GM12878 (cell line): ENCODE results near the gene ZNF280A. TPM values are rescaled to one million over a fixed set of nuclear protein-coding genes. Genes with fewer than 3 reads are reported as not detected.

Experiments used
- ATAC-seq: fragments of 200-7000 bp; cut with Tn5 transposase; 3 replicates; pipeline ENCODE4 v1.9.1; 2020; ENCODE audit warnings: mild to moderate bottlenecking, moderate library complexity
- BruUV-seq: library from RNA; stranded (reverse); fragments of 400-500 nt; replicated peaks from 2 replicates; lab custom pipeline; 2021; lab: Mats Ljungman, UMichigan
- CTCF ChIA-PET: fragments of 300-600 bp; sonication (Branson Sonifier 250); formaldehyde crosslinking; extraction: SDS; loops from one replicate; lab custom pipeline; 2021; ENCODE audit warnings: inconsistent platforms; lab: Yijun Ruan, JAX
- POLR2A ChIA-PET: fragments of 350-600 bp; formaldehyde crosslinking; extraction: SDS; loops from one replicate; lab custom pipeline; 2021; ENCODE audit warnings: inconsistent platforms; lab: Charles Lee
- RAD21 ChIA-PET: fragments of 300-600 bp; sonication (Branson Sonifier 250); formaldehyde crosslinking; loops from one replicate; lab custom pipeline; 2023; ENCODE audit warnings: antibody characterized with exemption; ENCODE audit not compliant: unreplicated experiment; lab: Charles Lee
- SMC1A ChIA-PET: fragments of 300-600 bp; sonication (Branson Sonifier 250); formaldehyde crosslinking; loops from one replicate; lab custom pipeline; 2023; ENCODE audit not compliant: unreplicated experiment, uncharacterized antibody; lab: Charles Lee
- DNase-seq: peaks from one replicate; pipeline ENCODE4 v3.0.0-alpha.2; 2011; ENCODE audit warnings: low read depth, low spot score
- FAIRE-seq: peaks from 3 replicates; lab custom pipeline; 2011; peaks lifted over from hg19 to GRCh38; lab: Jason Lieb, UNC
- H2AFZ ChIP-seq: 2 replicates; pipeline ENCODE4 v1.6.0; 2011; ENCODE audit warnings: low read depth, low read length, control low read depth; ENCODE audit not compliant: control insufficient read depth
- H3K27ac ChIP-seq: 2 replicates; pipeline ENCODE4 v1.5.1; 2011; ENCODE audit warnings: control low read depth; ENCODE audit not compliant: control insufficient read depth, insufficient read depth
- H3K27me3 ChIP-seq, 2 experiments: replicated peaks in 1 of 2; 2 replicates each; pipeline versions ENCODE4 v1.6.0 to v1.6.1; 2011; ENCODE audit warnings: low read length in 1 of 2; ENCODE audit not compliant: control insufficient read depth in 2 of 2, insufficient read depth in 2 of 2
- H3K36me3 ChIP-seq, 2 experiments: 2 replicates each; pipeline ENCODE4 v1.5.1; 2011; ENCODE audit warnings: low read length in 1 of 2; ENCODE audit not compliant: control insufficient read depth in 2 of 2, insufficient read depth in 2 of 2
- H3K4me1 ChIP-seq: 2 replicates; pipeline ENCODE4 v1.6.1; 2011; ENCODE audit warnings: mild to moderate bottlenecking, low read length, moderate library complexity, mixed read lengths; ENCODE audit not compliant: control insufficient read depth, insufficient read depth
- H3K4me2 ChIP-seq: 2 replicates; pipeline ENCODE4 v1.6.0; 2011; ENCODE audit warnings: control low read depth; ENCODE audit not compliant: control insufficient read depth, insufficient read depth
- H3K4me3 ChIP-seq: fragments of 200-600 bp; sonication (generic); 2 replicates; pipeline ENCODE4 v1.5.1; 2016
- H3K79me2 ChIP-seq: 2 replicates; pipeline ENCODE4 v1.6.0; 2011; ENCODE audit warnings: low read length; ENCODE audit not compliant: control insufficient read depth, insufficient read depth
- H3K9ac ChIP-seq: 2 replicates; pipeline ENCODE4 v1.8.0; 2011; ENCODE audit warnings: low read length, control low read depth, mixed read lengths; ENCODE audit not compliant: control insufficient read depth, insufficient read depth
- H3K9me3 ChIP-seq: replicated peaks from 3 replicates; pipeline ENCODE4 v1.5.1; 2011; ENCODE audit warnings: mild to moderate bottlenecking, low read length; ENCODE audit not compliant: control insufficient read depth, insufficient read depth
- H4K20me1 ChIP-seq: 2 replicates; pipeline ENCODE4 v1.6.0; 2011; ENCODE audit not compliant: control insufficient read depth, insufficient read depth
- ASH2L ChIP-seq: fragments of 300-600, 200-600 bp; sonication (generic); IDR thresholded peaks from 2 replicates; pipeline ENCODE4 v1.6.1; 2017; ENCODE audit warnings: low read depth, mild to moderate bottlenecking, borderline replicate concordance
- CEBPB ChIP-seq, 2 experiments: fragments of 150-350 bp in 1 of 2; IDR thresholded peaks; 2 replicates each; pipeline ENCODE4 v1.6.1; 2012 to 2014; ENCODE audit warnings: low read depth in 2 of 2, low read length in 2 of 2, borderline replicate concordance in 1 of 2, inconsistent platforms in 1 of 2
- CEBPZ ChIP-seq: fragments of 150-350 bp; IDR thresholded peaks from 2 replicates; pipeline ENCODE4 v1.6.1; 2016; ENCODE audit warnings: low read depth, low read length
- CHD4 ChIP-seq: fragments of 200-600 bp; sonication (generic); IDR thresholded peaks from 2 replicates; pipeline ENCODE4 v1.6.1; 2016; ENCODE audit warnings: mild to moderate bottlenecking
- GATAD2B ChIP-seq: fragments of 450-650 bp; conservative IDR thresholded peaks from 2 replicates; pipeline ENCODE4 v1.6.1; 2017; ENCODE audit warnings: low read depth, mild to moderate bottlenecking, moderate library complexity
- HDAC6 ChIP-seq: fragments of 200-600 bp; sonication (generic); IDR thresholded peaks from one replicate; pipeline ENCODE4 v1.8.0; 2017; ENCODE audit warnings: antibody characterized with exemption; ENCODE audit not compliant: unreplicated experiment
- HDGF ChIP-seq: fragments of 450-650 bp; IDR thresholded peaks from 2 replicates; pipeline ENCODE4 v1.6.1; 2016; ENCODE audit warnings: antibody characterized with exemption
- MTA3 ChIP-seq: IDR thresholded peaks from 2 replicates; pipeline ENCODE4 v1.6.1; 2012; ENCODE audit warnings: low read length, inconsistent platforms, borderline replicate concordance
- PML ChIP-seq: IDR thresholded peaks from 2 replicates; pipeline ENCODE4 v1.6.1; 2012; ENCODE audit warnings: low read length, inconsistent platforms
- RAD21 ChIP-seq: IDR thresholded peaks from 2 replicates; pipeline ENCODE4 v1.6.1; 2011; ENCODE audit warnings: mild to moderate bottlenecking, low read depth, low read length, moderate library complexity; ENCODE audit not compliant: insufficient read depth
- RBBP5 ChIP-seq: fragments of 200-600 bp; sonication (generic); conservative IDR thresholded peaks from 2 replicates; pipeline ENCODE4 v1.6.1; 2016
- SREBF1 ChIP-seq: IDR thresholded peaks from 2 replicates; pipeline ENCODE4 v1.6.1; 2012; ENCODE audit warnings: mild to moderate bottlenecking, low read length
- SUPT20H ChIP-seq: IDR thresholded peaks from 2 replicates; pipeline ENCODE4 v1.6.1; 2011; ENCODE audit warnings: low read depth, mild to moderate bottlenecking, low read length, moderate library complexity, borderline replicate concordance; ENCODE audit not compliant: control insufficient read depth
- TAF1 ChIP-seq: IDR thresholded peaks from 2 replicates; pipeline ENCODE4 v1.6.1; 2011; ENCODE audit warnings: mild to moderate bottlenecking, low read depth, low read length, borderline replicate concordance
- ZSCAN29 ChIP-seq: fragments of 450-650 bp; IDR thresholded peaks from 2 replicates; pipeline ENCODE4 v1.6.1; 2017; ENCODE audit warnings: mild to moderate bottlenecking, moderate library complexity
- WGBS: methylation state at CpG from one replicate; pipeline ENCODE4 v1.1.6; 2016; ENCODE audit warnings: low lambda C conversion rate; ENCODE audit not compliant: insufficient replicate concordance, insufficient coverage; ENCODE audit errors: missing lambda C conversion rate; 5-methylcytosine and 5-hydroxymethylcytosine counted together
- in situ Hi-C: fragments of 300-500 bp; cut with MboI; formaldehyde crosslinking; loops from 9 replicates; pipeline ENCODE4 v1.14.3; 2018; ENCODE audit warnings: mixed read lengths
- intact Hi-C: fragments of 100-400 bp; cut with micrococcal nuclease; formaldehyde crosslinking; loops from one replicate; pipeline ENCODE4 v1.14.2; 2022; ENCODE audit not compliant: unreplicated experiment
- polyA plus RNA-seq, 11 experiments: library from polyadenylated mRNA; depleted of rRNA in 4 of 11; unstranded in 6 of 11; stranded (reverse) in 5 of 11; fragments of >200 nt; fragmentation: Nextera tagmentation in 4 of 11; fragmentation: Illumina TruSeq in 1 of 11; extraction: Ambion mirVana in 4 of 11; extraction: Trizol in 1 of 11; gene quantifications; 1 replicate in 1 of 11; 2 replicates in 10 of 11; pipeline versions ENCODE4 v1.2.1 to v1.2.3, GENCODE V29; 2011 to 2016; ENCODE audit warnings: inconsistent platforms in 2 of 11, missing spikeins in 2 of 11, low read depth in 1 of 11
- total RNA-seq, 4 experiments: library from RNA; depleted of rRNA in 3 of 4; stranded (reverse); fragments of >200 nt in 3 of 4; fragmentation: Illumina TruSeq in 1 of 4; extraction: Trizol in 1 of 4; gene quantifications; 2 replicates each; pipeline versions ENCODE4 v1.2.1 to v1.2.3, GENCODE V29; 2013 to 2021

ZNF280A gene
- total and polyA plus RNA-seq, 10 of the 15 experiments (the other 5 are each of a cell fraction or from before 2014, with no cell fraction given) = 0.03 to 0.06 TPM; not detected in 8

GRCh38 chr22:22536916-22537315 lies 16.8 kb upstream of the ZNF280A start:
- Histone ChIP-seq H3K9me3 (no peaks in the 10 kb centered on the region), H3K4me3 (no peak overlapping the region), H3K27ac (no peak overlapping the region), H4K20me1 (no peaks in the 10 kb centered on the region), H2AFZ (no peak overlapping the region), H3K79me2 (no peaks in the 10 kb centered on the region), H3K4me2 (no peak overlapping the region), H3K36me3 (no peaks in the 10 kb centered on the region), H3K4me1 (no peaks in the 10 kb centered on the region), H3K27me3 (no peaks in the 10 kb centered on the region), H3K9ac (no peak overlapping the region)
- BruUV-seq = no TSS peak
- SMC1A ChIA-PET = no interaction called here
- in situ Hi-C loops (no loop called here), intact Hi-C loops (no loop called here)
- RAD21 ChIA-PET = no interaction called here
- FAIRE-seq (no peak), DNase-seq (no peak), ATAC-seq (no peak)
- 8% methylated on average over 1 of the region's 1 CpG for WGBS
- CTCF ChIA-PET = no interaction called here
- POLR2A ChIA-PET = no interaction called here
- no peak for TF ChIP-seq MTA3
- TF ChIP-seq CEBPZ = no peak
- no peak for TF ChIP-seq ZSCAN29
- TF ChIP-seq GATAD2B = no peak
- no peak for TF ChIP-seq SUPT20H
- TF ChIP-seq PML = no peak
- no peak for TF ChIP-seq RAD21
- TF ChIP-seq HDGF = no peak
- no peak for TF ChIP-seq RBBP5
- no peak for TF ChIP-seq ASH2L
- no peak for TF ChIP-seq CHD4
- no peak for TF ChIP-seq CEBPB (IDR thresholded peaks at IDR 0.05; ENCODE audit: borderline replicate concordance in 1 of 2, low read depth in 2 of 2, low read length in 2 of 2)
- no peak for TF ChIP-seq SREBF1
- no peak for TF ChIP-seq TAF1
- TF ChIP-seq HDAC6 = no peak
